Thoracic aorta (tissue), 2 donors: Measurements from ENCODE around the gene RAB44. TPM values are rescaled to one million over a fixed set of nuclear protein-coding genes. Genes with fewer than 3 reads are reported as not detected.

Experiments
- ATAC-seq: fragments of 150-250 bp; one replicate; pipeline ENCODE4 v1.8.0; 2017; ENCODE audit warnings: low read depth; ENCODE audit not compliant: insufficient number of reproducible peaks, low FRiP score
- DNase-seq: peaks from one replicate; pipeline ENCODE4 v3.0.0-alpha.2; 2020; ENCODE audit warnings: low spot score
- H3K27ac ChIP-seq, 2 donors: fragments of 200-600 bp; sonication (generic); 1 replicate in 1 of 2; 2 replicates in 1 of 2; pipeline ENCODE4 v1.5.1; 2016; ENCODE audit warnings: mild to moderate bottlenecking in 2 of 2, moderate library complexity in 2 of 2
- H3K27me3 ChIP-seq: fragments of 200-600 bp; sonication (generic); replicated peaks from 2 replicates; pipeline ENCODE4 v1.6.0; 2016; ENCODE audit warnings: mild to moderate bottlenecking; ENCODE audit not compliant: insufficient read depth
- H3K36me3 ChIP-seq: fragments of 200-600 bp; sonication (generic); one replicate; pipeline ENCODE4 v1.5.1; 2016
- H3K4me1 ChIP-seq, 2 donors: fragments of 200-600 bp; sonication (generic); 1 replicate in 1 of 2; 2 replicates in 1 of 2; pipeline versions ENCODE4 v1.5.1 to v1.6.0; 2016; ENCODE audit warnings: low read depth in 2 of 2, mild to moderate bottlenecking in 1 of 2; ENCODE audit not compliant: control insufficient read depth in 1 of 2
- H3K4me3 ChIP-seq: fragments of 200-600 bp; sonication (generic); 2 replicates; pipeline ENCODE4 v1.5.1; 2016; ENCODE audit warnings: mild to moderate bottlenecking
- H3K9me3 ChIP-seq: fragments of 200-600 bp; sonication (generic); 2 replicates; pipeline ENCODE4 v1.5.1; 2016
- CTCF ChIP-seq: fragments of 200-600 bp; sonication (generic); IDR thresholded peaks from one replicate; pipeline ENCODE4 v1.5.1; 2019; ENCODE audit warnings: antibody characterized with exemption
- total RNA-seq, 2 donors: library from RNA; depleted of rRNA; stranded (reverse); fragments of >200 nt; gene quantifications; one replicate each; pipeline versions ENCODE4 v1.1.0 to v1.2.3, GENCODE V29; 2016

The RAB44 gene
- total RNA-seq, 2 donors from 2014 or later = 0.27 TPM; not detected in 1

GRCh38 chr6:36691612-36692011 lies 6.0 kb upstream of the RAB44 start:
- peaks cover 3 to 17% of the 10 kb centered on the region in 2 donors for H3K4me1 ChIP-seq
- no peaks in the 10 kb centered on the region for H3K27me3 ChIP-seq
- DNase-seq (no peak), ATAC-seq (no peak)
- peaks cover 5% of the 10 kb centered on the region for H3K36me3 ChIP-seq
- no peak overlapping the region for H3K4me3 ChIP-seq
- TF ChIP-seq CTCF = no peak
- H3K27ac ChIP-seq = no peak overlapping the region
- H3K9me3 ChIP-seq = no peaks in the 10 kb centered on the region

DNA sequence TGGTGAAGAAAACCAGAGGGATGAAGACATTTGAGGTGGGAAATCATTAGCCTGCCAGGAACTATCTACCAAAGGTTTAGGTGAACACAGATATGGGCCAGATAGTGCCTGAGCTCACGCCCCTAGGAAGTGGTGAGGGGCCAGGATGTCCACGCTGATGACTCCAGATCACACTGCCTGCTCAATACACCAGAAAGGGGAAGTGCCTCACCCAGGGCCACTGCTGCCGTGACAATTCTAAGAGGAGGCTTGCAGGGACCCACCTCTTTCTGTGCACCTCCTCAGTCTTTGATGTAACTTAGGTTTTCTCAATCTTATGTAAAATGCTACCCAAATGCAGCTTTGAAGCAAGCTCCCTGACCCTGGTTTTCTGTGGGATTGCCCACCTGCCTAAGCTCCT lies 5.4 kb upstream of the RAB44 start:
- no peak for ATAC-seq
- TF ChIP-seq CTCF = no peak

GRCh38 chr6:36692861-36693702 lies 4.5 kb upstream of the RAB44 start:
- H3K27ac ChIP-seq = no peak overlapping the region
- H3K4me1 ChIP-seq = peaks cover 3 to 17% of the 10 kb centered on the region in 2 donors
- DNase-seq = no peak
- ATAC-seq = no peak
- H3K36me3 ChIP-seq = no peaks in the 10 kb centered on the region
- H3K27me3 ChIP-seq = no peaks in the 10 kb centered on the region
- TF ChIP-seq CTCF = no peak
- H3K9me3 ChIP-seq = no peaks in the 10 kb centered on the region
- H3K4me3 ChIP-seq = no peak overlapping the region

More for the DNA sequence above, 5.4 kb upstream of the RAB44 start:
- Histone ChIP-seq H3K27me3 (no peaks in the 10 kb centered on the region), H3K27ac (no peak overlapping the region), H3K36me3 (no peaks in the 10 kb centered on the region), H3K4me1 (peaks cover 3 to 17% of the 10 kb centered on the region in 2 donors), H3K9me3 (no peaks in the 10 kb centered on the region), H3K4me3 (no peak overlapping the region)
- DNase-seq = no peak

DNA sequence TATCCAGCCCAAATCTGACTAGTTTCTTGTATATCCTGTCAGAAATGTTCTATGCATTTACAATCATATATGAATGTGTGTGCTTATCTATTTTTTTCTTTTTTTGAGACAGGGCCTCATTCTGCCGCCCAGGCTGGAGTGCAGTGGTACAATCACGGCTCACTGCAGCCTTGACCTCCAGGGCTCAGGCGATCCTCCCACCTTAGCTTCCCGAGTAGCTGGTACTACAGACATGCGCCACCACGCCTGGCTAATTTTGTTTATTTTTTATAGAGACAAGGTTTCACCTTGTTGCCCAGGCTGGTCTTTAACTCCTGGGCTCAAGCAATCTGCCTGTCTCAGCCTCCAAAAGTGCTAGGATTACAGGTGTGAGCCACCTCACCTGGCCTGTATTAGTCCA lies 3.0 kb upstream of the RAB44 start:
- Histone ChIP-seq H3K36me3 (no peaks in the 10 kb centered on the region), H3K27ac (no peak overlapping the region), H3K27me3 (no peaks in the 10 kb centered on the region), H3K4me1 (peaks cover 3 to 17% of the 10 kb centered on the region in 2 donors), H3K4me3 (no peak overlapping the region), H3K9me3 (no peaks in the 10 kb centered on the region)
- no peak for TF ChIP-seq CTCF
- DNase-seq (no peak), ATAC-seq (no peak)

DNA sequence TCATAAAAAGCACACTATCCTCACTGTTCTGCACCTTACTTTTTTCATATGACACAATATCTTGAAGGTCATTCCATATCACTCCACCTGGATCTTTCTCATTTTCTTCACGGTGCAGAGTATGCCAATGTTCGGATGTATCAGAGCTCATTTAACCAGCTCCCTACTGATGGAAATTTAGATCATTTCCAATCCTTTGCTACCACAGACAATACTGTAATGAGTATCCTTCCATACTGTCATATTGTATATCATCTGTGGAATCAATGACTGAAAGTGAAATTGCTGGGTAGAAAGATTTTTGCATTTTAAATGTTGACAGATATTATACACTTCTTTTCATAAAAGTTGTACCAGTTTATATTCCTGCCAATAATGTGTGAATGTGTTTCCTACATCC lies 2.2 kb upstream of the RAB44 start:
- DNase-seq (no peak), ATAC-seq (no peak)
- no peaks in the 10 kb centered on the region for H3K9me3 ChIP-seq
- no peaks in the 10 kb centered on the region for H3K36me3 ChIP-seq
- H3K27me3 ChIP-seq = no peaks in the 10 kb centered on the region
- H3K4me3 ChIP-seq = no peak overlapping the region
- no peak overlapping the region for H3K27ac ChIP-seq
- H3K4me1 ChIP-seq = peaks cover 3 to 17% of the 10 kb centered on the region in 2 donors
- TF ChIP-seq CTCF = no peak
